HFFc6 (cell line): ENCODE measurements around the gene ACOXL. TPM values are rescaled to one million over a fixed set of nuclear protein-coding genes. Genes with fewer than 3 reads are reported as not detected.

ENCODE experiments used
- DNase-seq: peaks from one replicate; pipeline ENCODE4 v3.0.0-alpha.2; 2018
- H3K27ac Mint-ChIP-seq: 2 replicates; pipeline ENCODE4 v1.8.0; 2020; ENCODE audit warnings: mild to moderate bottlenecking, mixed read lengths
- H3K27me3 Mint-ChIP-seq: 2 replicates; pipeline ENCODE4 v1.8.0; 2021; ENCODE audit warnings: mild to moderate bottlenecking, moderate library complexity, mixed read lengths; ENCODE audit not compliant: insufficient read depth
- H3K36me3 Mint-ChIP-seq: 2 replicates; pipeline ENCODE4 v1.8.0; 2021; ENCODE audit warnings: low read depth, mixed read lengths
- H3K4me1 Mint-ChIP-seq: 2 replicates; pipeline ENCODE4 v1.8.0; 2020; ENCODE audit warnings: low read depth, mixed read lengths
- H3K4me3 Mint-ChIP-seq: 2 replicates; pipeline ENCODE4 v1.8.0; 2020; ENCODE audit warnings: mild to moderate bottlenecking, moderate library complexity, mixed read lengths
- H3K9me3 Mint-ChIP-seq: 2 replicates; pipeline ENCODE4 v1.8.0; 2020; ENCODE audit warnings: mild to moderate bottlenecking, mixed read lengths
- total RNA-seq, 6 experiments: library from RNA; stranded (reverse); fragmentation: NEBNext Ultra II Directional; extraction: Animal tissue kit (Norgen Biotek cat#: 25700); gene quantifications; 2 replicates in 1 of 6; 3 replicates in 5 of 6; pipeline ENCODE4 v1.2.3, GENCODE V29; 2021
- TF ChIP-seq, protein P1 (sequence below): fragments of 200-600 bp; sonication (generic); IDR thresholded peaks from 2 replicates; pipeline ENCODE4 v1.5.0; 2021; ENCODE audit warnings: antibody characterized with exemption, mild to moderate bottlenecking

Gene ACOXL
- total RNA-seq, 6 experiments from 2014 or later: not detected

DNA sequence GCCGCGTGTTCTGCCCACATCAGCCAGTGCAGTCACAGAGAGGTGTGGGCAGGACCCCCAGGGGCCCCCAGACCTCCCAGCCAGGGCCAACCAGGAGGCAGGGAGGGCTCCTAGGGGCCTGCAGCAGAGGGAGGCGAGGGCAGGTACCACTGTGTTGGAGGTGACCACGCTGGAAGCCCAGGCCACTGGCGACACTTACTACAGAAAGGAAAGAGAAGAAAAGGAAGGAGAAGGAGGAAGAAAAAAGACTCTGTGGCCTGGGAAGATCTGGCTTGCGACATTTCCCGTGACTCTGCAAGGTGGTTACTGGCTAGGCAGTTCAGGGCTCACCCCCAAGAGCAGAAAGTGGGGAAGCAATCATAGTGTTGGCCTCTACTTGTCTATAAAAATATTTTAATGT, 290.3 kb downstream of the ACOXL start:
- DNase-seq: no peak
- no peaks in the 10 kb centered on the region for H3K9me3 Mint-ChIP-seq
- no peak overlapping the region for H3K4me3 Mint-ChIP-seq
- no peaks in the 10 kb centered on the region for H3K36me3 Mint-ChIP-seq
- peaks cover 38% of the 10 kb centered on the region for H3K27me3 Mint-ChIP-seq
- H3K27ac Mint-ChIP-seq: no peak overlapping the region
- TF ChIP-seq, protein P1, sequence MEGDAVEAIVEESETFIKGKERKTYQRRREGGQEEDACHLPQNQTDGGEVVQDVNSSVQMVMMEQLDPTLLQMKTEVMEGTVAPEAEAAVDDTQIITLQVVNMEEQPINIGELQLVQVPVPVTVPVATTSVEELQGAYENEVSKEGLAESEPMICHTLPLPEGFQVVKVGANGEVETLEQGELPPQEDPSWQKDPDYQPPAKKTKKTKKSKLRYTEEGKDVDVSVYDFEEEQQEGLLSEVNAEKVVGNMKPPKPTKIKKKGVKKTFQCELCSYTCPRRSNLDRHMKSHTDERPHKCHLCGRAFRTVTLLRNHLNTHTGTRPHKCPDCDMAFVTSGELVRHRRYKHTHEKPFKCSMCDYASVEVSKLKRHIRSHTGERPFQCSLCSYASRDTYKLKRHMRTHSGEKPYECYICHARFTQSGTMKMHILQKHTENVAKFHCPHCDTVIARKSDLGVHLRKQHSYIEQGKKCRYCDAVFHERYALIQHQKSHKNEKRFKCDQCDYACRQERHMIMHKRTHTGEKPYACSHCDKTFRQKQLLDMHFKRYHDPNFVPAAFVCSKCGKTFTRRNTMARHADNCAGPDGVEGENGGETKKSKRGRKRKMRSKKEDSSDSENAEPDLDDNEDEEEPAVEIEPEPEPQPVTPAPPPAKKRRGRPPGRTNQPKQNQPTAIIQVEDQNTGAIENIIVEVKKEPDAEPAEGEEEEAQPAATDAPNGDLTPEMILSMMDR: no peak
- no peaks in the 10 kb centered on the region for H3K4me1 Mint-ChIP-seq

DNA sequence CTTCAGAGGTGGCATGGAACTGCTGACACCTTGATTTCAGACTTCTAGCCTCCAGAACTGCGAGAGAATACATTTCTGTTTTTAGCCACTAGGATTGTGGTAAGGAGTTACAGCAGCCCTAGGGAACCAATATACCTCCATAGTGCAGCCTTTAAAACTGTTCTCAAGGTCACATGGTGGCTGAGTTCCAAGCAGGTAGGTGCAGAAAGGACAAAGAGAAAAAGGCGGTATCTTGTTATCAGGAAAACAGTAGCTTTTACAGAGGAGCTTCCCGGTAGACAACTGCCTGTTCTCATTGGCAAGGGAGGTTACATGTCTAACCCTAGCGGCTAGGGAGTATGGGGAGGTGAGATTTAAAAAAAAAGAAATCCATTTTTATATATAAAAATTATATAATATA, 292.1 kb downstream of the ACOXL start:
- Mint-ChIP-seq H3K4me3 (no peak overlapping the region), H3K27ac (no peak overlapping the region), H3K36me3 (no peaks in the 10 kb centered on the region), H3K27me3 (peaks cover 47% of the 10 kb centered on the region), H3K9me3 (no peaks in the 10 kb centered on the region), H3K4me1 (no peaks in the 10 kb centered on the region)
- TF ChIP-seq, protein P1: no peak
- no peak for DNase-seq

DNA sequence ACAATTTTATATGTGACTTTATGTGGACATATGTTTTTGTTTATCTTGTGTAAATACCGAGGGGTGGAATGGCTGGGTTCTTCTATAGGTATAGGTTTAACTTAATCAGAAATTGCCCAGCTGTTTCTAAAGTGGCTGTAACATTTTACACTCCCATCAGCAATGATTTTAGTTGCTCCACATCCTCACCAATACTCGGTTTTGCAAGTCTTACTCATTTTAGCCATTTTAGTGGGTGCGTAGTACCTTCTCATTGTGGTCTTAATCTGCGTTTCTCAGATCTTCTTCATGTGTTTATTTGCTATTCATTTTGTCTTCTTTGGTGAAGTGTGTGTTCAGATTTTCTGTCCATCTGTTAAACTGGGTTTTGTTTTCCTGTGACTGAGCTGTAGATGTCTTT, 292.9 kb downstream of the ACOXL start:
- Mint-ChIP-seq H3K4me3 (no peak overlapping the region), H3K27ac (no peak overlapping the region), H3K36me3 (no peaks in the 10 kb centered on the region), H3K27me3 (peaks cover 50% of the 10 kb centered on the region), H3K4me1 (no peaks in the 10 kb centered on the region), H3K9me3 (no peaks in the 10 kb centered on the region)
- DNase-seq: no peak
- TF ChIP-seq, protein P1: no peak

DNA sequence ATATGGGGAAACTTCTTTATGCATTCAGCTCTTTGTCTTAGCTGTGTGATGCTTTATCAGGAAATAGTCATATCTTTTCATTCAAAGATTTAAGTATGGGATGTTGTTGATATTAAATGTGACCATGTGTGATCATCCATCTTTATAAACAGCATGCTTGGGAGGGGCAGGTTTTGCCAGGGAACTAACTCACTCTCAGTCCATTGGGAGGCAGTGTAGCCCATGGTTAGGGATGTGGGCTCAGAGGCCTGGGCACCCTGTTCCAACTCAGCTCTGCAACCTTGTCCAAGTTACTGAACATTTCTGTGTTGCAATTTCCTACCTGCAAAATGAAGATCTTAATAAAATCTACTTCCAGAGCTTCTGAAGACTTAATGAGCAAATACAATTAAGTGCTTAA, 296.3 kb downstream of the ACOXL start:
- H3K4me3 Mint-ChIP-seq: no peak overlapping the region
- no peaks in the 10 kb centered on the region for H3K9me3 Mint-ChIP-seq
- H3K36me3 Mint-ChIP-seq: no peaks in the 10 kb centered on the region
- H3K27me3 Mint-ChIP-seq: peaks cover 39% of the 10 kb centered on the region
- DNase-seq: no peak
- TF ChIP-seq, protein P1: peak; percentile 9; the same call in 1 of the 2 replicates
- peaks cover 16% of the 10 kb centered on the region for H3K4me1 Mint-ChIP-seq
- H3K27ac Mint-ChIP-seq: no peak overlapping the region

DNA sequence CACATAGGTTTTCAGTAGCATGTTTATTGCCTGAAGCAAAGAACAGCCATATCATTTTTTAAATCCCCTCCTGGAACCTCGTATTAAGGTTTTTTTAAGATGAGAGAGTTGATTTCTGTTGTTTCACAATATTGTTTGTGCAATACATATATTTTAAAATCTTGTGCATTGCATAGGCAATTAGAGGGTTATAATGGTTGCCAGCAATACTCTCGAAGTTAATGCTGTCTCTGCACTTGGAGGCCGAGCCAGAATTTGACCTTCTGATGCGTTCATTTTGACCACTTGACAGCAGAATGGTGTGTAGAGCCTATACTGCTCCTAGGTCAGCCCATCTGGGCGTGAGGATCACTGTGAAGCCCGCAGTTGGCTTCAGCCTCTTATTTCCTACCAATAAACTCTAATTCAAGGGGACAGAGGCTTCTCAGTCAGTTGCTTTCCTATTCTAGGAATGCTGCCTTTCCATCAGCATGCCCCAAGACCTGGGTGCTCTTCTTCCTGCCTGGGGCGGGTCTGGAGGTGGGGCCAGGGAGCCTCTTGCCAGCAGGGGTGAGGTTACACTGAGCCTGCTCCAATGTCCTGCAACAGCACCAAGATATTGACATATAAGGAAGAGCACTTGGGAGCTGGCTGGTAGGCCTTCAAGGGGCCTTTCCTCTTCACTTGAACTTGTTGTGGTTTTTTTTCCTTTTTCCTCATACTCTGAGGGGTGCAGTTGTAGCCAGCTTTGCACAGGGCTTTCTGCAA, 297.0 kb downstream of the ACOXL start:
- Mint-ChIP-seq H3K27me3 (peaks cover 35% of the 10 kb centered on the region), H3K9me3 (no peaks in the 10 kb centered on the region), H3K27ac (no peak overlapping the region), H3K4me1 (peaks cover 16% of the 10 kb centered on the region), H3K36me3 (no peaks in the 10 kb centered on the region), H3K4me3 (no peak overlapping the region)
- TF ChIP-seq, protein P1: no peak
- DNase-seq: no peak
